Activated naive CD8-positive, alpha-beta T cell (primary cell): ENCODE measurements around the gene ACSF3.
"Not testable (repeated sequence)": the region's sequence is repeated elsewhere in the genome, so short reads cannot be mapped to it uniquely, and the experiment has no call there.

Experiments
- H3K27ac Mint-ChIP-seq: one replicate; pipeline ENCODE4 v1.8.0; 2021; ENCODE audit warnings: mixed read lengths
- H3K27me3 Mint-ChIP-seq: one replicate; pipeline ENCODE4 v1.8.0; 2021; ENCODE audit warnings: mixed read lengths
- H3K36me3 Mint-ChIP-seq: one replicate; pipeline ENCODE4 v1.8.0; 2021; ENCODE audit warnings: mixed read lengths
- H3K4me1 Mint-ChIP-seq: one replicate; pipeline ENCODE4 v1.8.0; 2021; ENCODE audit warnings: low read depth, mixed read lengths
- H3K4me3 Mint-ChIP-seq: one replicate; pipeline ENCODE4 v1.8.0; 2021; ENCODE audit warnings: mild to moderate bottlenecking, mixed read lengths
- H3K9me3 Mint-ChIP-seq: one replicate; pipeline ENCODE4 v1.8.0; 2021; ENCODE audit warnings: low read depth, mixed read lengths

ACSF3 gene

DNA sequence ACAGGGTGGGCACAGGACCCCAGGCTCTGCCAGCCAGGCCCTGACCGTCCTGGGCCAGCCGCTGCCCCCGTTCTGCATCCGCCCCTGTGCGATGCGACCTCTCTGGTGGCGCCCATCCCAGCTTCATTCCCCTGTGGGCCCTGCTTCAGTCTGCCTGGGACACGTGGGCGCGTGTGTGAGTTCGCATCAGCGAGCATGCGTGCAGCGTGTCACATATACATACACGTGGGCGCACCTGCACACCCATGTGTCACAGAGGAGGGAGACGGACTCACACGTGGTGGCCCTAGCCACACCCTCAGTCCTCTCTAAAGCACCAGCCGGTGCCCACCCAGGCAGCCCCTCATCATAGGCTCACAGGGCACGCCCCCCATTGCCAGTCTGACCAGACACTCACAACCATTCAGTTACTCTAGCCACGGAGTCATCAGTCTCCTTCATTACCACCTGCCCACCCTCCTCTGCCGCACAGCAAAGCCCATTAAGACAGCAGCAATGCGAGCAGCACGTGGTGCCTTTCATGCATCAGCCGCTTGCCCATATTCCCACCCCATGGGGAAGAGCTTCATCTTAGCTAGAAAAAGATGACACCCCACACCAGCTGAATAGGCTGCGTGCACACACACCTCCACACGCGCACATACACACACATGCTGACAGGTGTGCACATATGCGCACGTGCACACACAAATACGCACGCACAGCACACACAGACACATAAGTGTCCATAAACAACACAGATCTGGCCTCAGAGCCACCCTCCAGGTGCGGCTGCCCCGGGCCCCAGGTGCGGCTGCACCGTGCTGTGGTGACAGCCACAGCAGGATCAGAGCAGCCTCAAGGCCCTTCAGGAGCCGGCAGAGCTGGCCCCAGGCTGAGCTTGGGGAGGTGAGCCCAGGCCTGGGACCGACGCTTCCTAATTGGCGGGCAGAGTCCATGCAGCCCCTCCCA, 68.4 kb downstream of the ACSF3 start:
- Mint-ChIP-seq H3K36me3 (no peaks in the 10 kb centered on the region), H3K4me3 (no peak overlapping the region), H3K27ac (no peak overlapping the region), H3K27me3 (no peaks in the 10 kb centered on the region), H3K4me1 (no peaks in the 10 kb centered on the region), H3K9me3 (no peaks in the 10 kb centered on the region)

DNA sequence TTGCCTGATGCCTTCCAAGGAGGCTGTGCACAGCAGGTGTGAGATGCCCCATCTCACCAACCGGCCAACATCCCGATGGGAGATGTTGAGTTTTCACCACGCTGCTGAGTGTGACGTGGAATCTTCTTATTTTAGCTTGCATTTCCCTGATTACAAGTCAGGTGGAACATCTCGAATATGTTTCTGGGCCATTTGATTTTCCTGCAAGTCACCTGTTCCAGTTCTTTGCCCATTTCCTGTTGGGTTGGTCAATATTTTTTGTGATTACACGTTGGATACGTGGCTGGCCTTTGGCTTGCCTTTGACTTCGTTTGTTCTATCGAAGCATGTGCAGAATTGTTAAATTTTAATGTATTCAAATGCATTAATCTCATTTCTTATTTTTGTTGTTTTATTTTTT, 69.6 kb downstream of the ACSF3 start:
- Mint-ChIP-seq H3K36me3 (no peaks in the 10 kb centered on the region), H3K4me1 (no peaks in the 10 kb centered on the region), H3K4me3 (no peak overlapping the region), H3K9me3 (no peaks in the 10 kb centered on the region), H3K27ac (no peak overlapping the region), H3K27me3 (no peaks in the 10 kb centered on the region)

DNA sequence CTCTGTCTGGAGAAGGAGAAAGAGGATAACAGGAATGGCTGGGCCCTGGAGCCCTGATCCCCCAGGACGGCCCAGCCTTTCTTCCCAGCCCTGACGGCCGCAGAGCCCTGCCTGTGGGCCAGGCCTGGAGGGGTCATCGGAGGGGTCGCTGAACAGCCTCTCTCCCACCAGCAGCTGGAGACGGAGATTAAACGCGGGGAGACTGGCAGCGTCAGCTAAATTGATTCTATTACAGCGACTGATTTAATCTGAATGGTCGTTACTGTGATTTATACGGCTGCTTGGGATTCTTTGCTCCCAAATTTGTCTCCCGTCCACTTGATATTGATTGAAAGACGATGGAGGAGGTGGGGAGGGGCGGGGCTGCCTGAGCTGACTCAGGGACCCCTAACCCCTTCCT, 70.8 kb downstream of the ACSF3 start:
- H3K4me1 Mint-ChIP-seq: no peaks in the 10 kb centered on the region
- H3K4me3 Mint-ChIP-seq: no peak overlapping the region
- no peaks in the 10 kb centered on the region for H3K36me3 Mint-ChIP-seq
- H3K27me3 Mint-ChIP-seq: no peaks in the 10 kb centered on the region
- no peak overlapping the region for H3K27ac Mint-ChIP-seq
- no peaks in the 10 kb centered on the region for H3K9me3 Mint-ChIP-seq

DNA sequence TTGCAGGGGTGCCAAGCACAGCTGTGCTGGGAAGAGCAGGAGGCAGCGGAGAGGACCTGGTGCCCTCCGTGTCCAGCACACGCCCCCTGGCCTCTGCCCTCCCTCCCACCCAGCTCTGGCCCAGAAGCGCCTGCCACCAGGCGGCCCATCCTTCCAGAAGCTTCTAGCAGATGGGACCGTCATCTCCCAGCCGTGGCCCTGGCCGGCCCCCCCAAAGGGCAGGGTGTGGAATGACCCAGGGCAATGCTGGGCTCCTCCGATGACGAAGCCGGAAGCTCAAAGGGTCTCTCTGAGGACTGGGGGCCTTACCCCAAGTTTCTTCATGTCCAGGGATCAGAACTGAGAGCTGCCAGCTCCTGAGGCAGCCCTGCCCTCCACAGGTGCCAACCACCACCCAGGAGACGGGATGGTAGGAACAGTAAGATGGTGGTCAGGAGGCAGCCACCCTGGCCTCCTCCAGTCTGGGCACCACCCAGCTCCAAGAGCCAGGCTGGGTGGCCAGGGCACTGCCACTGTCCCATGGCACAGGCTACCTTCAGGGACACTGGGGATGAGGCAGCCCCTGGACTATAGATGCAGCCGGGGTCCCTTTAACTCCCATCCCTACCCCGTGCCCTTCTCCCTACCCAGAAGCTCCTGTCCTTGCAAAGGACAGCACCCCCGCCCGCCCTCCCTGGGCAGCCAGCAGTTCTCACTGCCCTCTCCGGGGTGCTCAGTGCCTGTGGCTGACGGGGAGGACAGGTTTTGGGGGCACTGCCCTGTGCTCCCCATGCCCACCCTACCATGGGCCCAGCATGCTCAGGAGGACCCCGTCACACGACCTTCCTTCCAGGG, 71.4 kb downstream of the ACSF3 start:
- Mint-ChIP-seq H3K27me3 (no peaks in the 10 kb centered on the region), H3K27ac (no peak overlapping the region), H3K9me3 (no peaks in the 10 kb centered on the region), H3K4me3 (no peak overlapping the region), H3K4me1 (no peaks in the 10 kb centered on the region), H3K36me3 (no peaks in the 10 kb centered on the region)

DNA sequence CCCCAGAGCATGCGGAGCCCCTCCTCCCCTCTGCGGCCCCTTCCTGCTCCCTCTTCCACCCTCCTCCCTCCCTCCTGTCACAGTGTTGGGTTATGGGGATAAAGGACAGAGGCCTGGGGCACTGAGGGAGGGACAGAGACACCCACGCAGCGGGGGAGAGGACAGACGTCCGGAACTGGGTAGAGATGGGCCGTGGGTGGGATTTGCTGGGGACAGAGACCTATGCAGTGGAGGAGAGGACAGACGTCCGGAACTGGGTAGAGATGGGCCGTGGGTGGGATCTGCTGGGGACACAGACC, 72.0 kb downstream of the ACSF3 start:
- not testable (repeated sequence) for H3K27ac Mint-ChIP-seq, H3K4me3 Mint-ChIP-seq, H3K36me3 Mint-ChIP-seq, H3K9me3 Mint-ChIP-seq, H3K27me3 Mint-ChIP-seq, H3K4me1 Mint-ChIP-seq

DNA sequence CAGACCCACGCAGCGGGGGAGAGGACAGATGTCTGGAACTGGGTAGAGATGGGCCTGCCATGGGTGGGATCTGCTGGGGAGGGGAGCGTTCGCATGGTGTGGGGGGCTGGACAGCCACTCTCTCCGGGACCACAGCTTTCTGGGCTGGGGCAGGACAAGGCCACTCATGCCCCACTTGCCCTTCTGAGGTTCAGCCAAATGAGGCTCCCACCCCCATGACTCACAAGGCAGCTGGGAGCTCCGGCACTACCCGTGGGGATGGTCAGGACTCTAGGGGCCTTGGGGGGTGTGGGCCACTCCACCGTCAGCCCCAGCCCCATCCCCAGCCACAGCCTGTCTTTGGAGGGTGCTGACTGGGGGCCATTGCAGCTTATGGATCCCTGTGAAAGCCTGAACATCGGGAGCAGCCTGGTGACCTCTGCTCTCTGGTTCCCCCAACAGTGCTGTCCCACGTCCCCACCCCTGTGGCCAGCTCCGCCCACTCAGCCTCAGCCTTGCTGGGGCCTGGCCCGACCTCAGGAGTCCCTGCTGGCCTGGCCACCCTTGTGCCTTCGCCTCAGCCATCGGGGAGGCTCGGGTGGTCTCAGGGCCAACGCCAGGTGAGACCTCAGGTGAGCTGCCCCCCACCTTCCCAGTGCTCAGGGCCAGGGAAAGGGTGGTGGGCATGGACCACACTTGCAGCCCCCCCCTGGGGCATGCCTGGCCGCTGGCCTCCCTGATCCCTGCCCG, 73.2 kb downstream of the ACSF3 start:
- H3K9me3 Mint-ChIP-seq: no peaks in the 10 kb centered on the region
- H3K27me3 Mint-ChIP-seq: no peaks in the 10 kb centered on the region
- no peak overlapping the region for H3K27ac Mint-ChIP-seq
- no peak overlapping the region for H3K4me3 Mint-ChIP-seq
- peaks cover 5% of the 10 kb centered on the region for H3K4me1 Mint-ChIP-seq
- no peaks in the 10 kb centered on the region for H3K36me3 Mint-ChIP-seq

DNA sequence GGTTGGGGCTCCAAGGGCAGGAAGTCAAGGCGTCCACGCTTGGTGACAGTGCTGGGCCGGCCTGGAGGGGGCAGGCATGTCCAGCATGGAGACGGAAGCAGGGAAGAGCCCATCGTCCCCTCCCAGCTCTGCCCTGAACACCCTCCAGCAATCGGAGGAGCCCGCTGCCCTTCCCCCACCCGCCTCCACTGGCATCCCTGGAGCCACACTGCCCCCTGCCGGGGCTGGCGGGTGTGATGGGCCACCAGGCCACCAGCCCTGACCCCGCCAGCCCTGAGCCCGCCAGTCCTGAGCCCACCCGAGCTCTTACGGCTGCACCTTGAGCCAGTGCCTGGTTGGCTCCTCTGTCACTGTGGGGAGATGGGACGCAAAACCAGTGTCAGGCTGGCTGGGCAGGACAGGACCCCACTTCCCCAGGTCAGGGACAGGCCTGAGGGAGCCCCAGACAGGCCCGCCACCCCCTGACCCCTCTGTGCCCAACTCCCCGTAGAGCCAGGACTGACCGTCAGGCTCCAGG, 73.8 kb downstream of the ACSF3 start:
- Mint-ChIP-seq H3K9me3 (no peaks in the 10 kb centered on the region), H3K4me1 (peaks cover 5% of the 10 kb centered on the region), H3K27ac (no peak overlapping the region), H3K27me3 (no peaks in the 10 kb centered on the region), H3K36me3 (no peaks in the 10 kb centered on the region), H3K4me3 (no peak overlapping the region)

DNA sequence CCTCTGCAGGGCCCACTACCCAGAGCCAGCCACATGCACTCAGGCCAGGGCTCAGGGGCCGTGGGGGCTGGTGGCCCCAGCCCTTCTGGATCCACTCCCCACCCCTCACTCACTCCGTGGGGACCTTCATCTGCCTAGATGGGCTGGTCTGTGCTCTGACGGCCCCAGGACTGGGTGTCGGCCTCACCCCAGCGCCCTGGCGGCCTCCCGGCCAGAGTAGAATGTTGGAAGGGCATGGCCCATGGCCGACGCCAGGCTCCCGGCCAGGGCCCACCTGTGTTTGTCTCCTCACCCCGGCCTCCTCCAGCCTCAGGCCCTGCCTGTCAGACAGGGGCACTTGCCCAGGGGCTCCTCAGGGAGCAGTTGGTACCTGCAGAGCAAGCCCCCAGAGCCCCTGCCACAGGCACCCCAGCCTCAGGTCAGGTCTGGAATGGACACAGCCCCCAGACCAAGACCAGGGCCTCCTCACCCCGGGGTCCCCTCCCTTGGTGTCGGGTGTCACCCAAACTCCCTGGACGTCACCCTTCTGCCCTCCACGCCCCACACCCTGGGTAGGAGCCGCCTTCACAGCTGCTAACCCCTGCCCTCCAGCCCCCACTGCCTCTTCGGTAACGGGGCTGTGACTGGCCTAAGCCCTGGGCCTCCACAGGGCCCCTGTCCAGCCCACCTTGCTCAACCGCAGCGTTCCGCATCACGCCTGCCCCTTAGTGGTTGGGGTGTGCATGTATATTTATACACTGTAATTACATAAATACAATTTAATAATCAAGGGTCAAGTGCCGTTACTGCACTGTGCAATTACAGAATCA, 74.9 kb downstream of the ACSF3 start:
- H3K4me1 Mint-ChIP-seq: peaks cover 5% of the 10 kb centered on the region
- no peak overlapping the region for H3K27ac Mint-ChIP-seq
- H3K9me3 Mint-ChIP-seq: no peaks in the 10 kb centered on the region
- no peaks in the 10 kb centered on the region for H3K27me3 Mint-ChIP-seq
- H3K36me3 Mint-ChIP-seq: no peaks in the 10 kb centered on the region
- no peak overlapping the region for H3K4me3 Mint-ChIP-seq

DNA sequence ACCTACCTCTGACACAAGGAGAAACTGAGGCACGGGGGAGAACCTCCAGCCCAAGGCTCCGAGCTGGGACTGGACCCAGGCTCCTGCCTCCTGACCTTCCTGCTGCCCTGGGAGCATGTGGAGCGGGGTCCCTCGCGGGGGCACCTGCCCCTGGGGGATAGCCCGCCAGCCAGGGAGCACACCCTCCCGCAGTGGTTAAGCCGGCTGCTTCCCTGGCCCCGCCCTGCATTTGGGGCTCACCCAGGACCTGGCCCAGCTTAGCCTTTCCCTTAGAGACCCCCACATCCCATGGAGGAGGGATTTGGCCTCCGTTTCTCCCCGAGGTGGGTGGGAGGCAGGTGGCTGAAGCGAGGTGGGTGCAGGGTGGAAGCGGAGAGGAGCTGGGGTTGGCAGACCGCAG, 76.1 kb downstream of the ACSF3 start:
- Mint-ChIP-seq H3K4me3 (no peak overlapping the region), H3K4me1 (peaks cover 5% of the 10 kb centered on the region), H3K36me3 (no peaks in the 10 kb centered on the region), H3K27me3 (no peaks in the 10 kb centered on the region), H3K9me3 (no peaks in the 10 kb centered on the region), H3K27ac (no peak overlapping the region)

DNA sequence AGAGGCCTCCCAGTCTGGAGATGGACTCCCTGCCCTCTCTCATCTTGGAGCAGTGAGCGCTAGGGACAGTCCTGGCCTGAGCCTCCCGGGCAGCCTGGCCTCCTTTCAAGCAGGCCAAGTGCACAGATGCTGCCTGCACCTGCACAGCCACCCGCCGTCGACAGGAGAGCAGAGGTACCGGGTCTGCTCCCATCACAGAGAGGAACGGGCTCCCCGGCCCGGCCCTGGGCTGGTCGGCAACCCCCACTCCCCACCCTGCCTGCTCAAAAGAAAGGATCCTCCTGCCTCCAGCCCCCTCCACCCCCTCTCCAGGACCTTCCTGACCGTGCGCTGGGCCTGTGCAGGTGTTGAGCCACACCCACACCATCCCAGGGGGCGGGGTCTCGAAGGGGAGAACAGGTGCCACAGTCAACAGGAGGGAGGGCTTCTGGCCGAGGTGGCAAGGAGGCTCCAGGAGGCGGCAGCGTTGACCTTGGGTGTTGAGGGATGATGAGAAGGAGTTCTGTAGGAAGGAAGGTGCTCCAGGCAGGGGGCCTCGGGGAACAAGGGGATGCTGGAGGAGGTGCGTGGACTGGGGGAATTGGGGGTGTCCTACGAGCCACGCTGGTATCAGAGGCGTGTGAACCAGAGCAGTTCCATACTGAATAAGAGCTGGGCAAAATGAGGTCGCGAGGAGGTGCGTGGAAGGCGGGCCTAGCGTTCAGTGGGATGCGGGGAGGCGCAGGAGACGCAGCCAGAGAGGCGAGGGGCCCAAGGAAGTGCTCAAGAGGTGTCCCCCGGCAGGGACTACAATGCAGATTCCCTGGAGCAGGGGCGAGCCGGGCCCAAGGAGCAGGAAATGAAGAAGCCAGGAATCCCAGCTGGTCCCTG, 76.9 kb downstream of the ACSF3 start:
- no peak overlapping the region for H3K27ac Mint-ChIP-seq
- H3K4me1 Mint-ChIP-seq: peaks cover 5% of the 10 kb centered on the region
- no peaks in the 10 kb centered on the region for H3K36me3 Mint-ChIP-seq
- peak overlapping the region; percentile 76 for H3K4me3 Mint-ChIP-seq
- H3K27me3 Mint-ChIP-seq: no peaks in the 10 kb centered on the region
- H3K9me3 Mint-ChIP-seq: no peaks in the 10 kb centered on the region

DNA sequence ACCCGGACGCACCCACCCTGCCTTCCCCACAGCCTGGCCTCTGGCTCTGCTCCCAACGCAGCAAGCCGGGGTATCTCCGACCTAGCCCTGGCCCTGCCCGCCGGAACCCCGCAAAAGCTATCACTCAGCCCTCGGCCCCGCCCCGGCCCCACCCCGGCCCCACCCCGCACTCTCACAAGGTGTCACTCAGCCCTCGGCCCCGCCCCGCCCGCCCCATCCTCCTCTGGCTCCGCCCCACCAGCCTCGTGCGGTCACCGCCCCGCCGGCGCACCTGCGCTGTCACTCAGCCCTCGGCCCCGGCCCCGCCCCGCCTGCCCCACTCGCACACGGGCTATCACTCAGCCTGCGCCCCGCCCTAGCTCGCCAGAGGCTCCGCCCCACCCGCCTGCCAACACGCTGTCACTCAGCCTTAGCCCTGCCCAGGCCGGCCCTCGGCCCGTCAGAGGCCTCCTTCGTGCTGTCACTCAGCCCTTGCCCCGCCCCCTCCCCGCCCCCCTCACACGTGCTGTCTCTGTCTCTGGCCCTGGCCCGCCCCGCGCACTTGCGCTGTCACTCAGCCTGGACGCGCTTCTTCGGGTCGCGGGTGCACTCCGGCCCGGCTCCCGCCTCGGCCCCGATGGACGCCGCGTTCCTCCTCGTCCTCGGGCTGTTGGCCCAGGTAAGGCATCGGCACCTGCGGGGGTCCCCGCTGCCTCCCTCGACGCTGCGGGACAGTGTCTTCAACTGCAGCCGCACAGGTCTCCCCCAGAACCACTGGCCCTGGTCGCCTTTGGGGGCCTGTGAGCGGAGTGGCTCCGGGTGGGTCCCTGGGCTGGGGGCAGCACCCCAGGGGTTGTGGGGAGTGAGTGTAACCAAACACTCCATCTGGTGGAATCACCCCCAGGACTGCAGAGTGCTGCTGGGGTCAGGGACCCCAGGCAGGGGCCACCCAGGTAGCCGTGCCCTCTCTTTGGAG, 77.8 kb downstream of the ACSF3 start, which contains the start of gene CDH15:
Gene CDH15, plus strand, starts transcription at position 533 of the 955 bp plus-strand sequence. Its CDS starts 84 bp downstream, at position 617.
- H3K27me3 Mint-ChIP-seq: no peaks in the 10 kb centered on the region
- no peaks in the 10 kb centered on the region for H3K36me3 Mint-ChIP-seq
- H3K4me1 Mint-ChIP-seq: peaks cover 5% of the 10 kb centered on the region
- peak within 1 kb of the TSS; percentile 76 for H3K4me3 Mint-ChIP-seq
- H3K9me3 Mint-ChIP-seq: no peaks in the 10 kb centered on the region
- no peak within 1 kb of the TSS for H3K27ac Mint-ChIP-seq

DNA sequence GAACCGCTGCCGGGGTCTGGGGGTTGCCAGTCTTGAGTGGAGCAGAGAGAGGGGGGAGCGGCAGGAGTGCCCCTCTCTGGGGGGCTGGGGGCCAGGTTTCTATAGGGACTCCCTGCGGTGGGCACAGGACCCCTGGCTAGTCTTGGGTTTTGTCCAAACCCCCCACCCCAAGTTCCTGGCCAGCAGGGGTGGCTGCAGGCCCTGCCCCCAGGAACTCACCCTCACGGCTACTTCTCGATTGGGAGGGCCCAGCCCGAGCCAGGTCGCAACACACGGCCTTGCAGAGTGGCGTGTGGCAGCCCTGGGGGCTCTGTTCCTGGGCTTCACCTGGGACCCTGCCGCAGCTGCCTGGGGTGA, 78.5 kb downstream of the ACSF3 start:
- Mint-ChIP-seq H3K9me3 (no peaks in the 10 kb centered on the region), H3K36me3 (no peaks in the 10 kb centered on the region), H3K27me3 (no peaks in the 10 kb centered on the region), H3K4me1 (peaks cover 5% of the 10 kb centered on the region), H3K4me3 (no peak overlapping the region), H3K27ac (no peak overlapping the region)
